ENCODE results near the gene TFDP1. TPM values are rescaled to one million over a fixed set of nuclear protein-coding genes. Genes with fewer than 3 reads are reported as not detected.
"Not testable (repeated sequence)": the region's sequence is repeated elsewhere in the genome, so short reads cannot be mapped to it uniquely, and the experiment has no call there.

Gene TFDP1
- total RNA-seq, 1 donor from 2014 or later: 40.0 TPM

DNA sequence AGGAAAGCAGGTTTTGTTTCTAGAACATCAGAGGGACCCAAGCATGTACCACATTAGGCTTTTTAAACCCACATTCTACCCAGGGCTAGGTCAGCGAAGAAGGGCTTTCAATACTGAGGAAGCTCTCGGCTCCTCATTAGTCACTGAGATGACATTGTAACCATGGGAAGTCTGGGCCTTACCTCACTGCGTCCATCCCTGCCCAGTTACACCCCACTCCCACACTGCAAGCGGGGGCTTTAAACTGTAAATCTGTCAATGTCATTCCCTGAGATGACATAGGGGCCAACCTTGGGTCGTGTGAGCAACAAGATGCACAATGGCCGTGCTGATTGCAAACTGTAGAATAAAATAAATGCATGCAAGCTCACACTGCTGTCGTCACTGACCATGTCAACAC lies 21.7 kb upstream of the TFDP1 start:
- intact Hi-C loops (cut with DNase I): no loop called here
- Histone ChIP-seq H3K4me1 (no peaks in the 10 kb centered on the region), H3K4me3 (no peak overlapping the region), H3K9me3 (no peaks in the 10 kb centered on the region), H3K27ac (no peak overlapping the region), H3K27me3 (no peaks in the 10 kb centered on the region), H3K36me3 (no peaks in the 10 kb centered on the region)
- TF ChIP-seq POLR2AphosphoS5 (IDR thresholded peaks at IDR 0.05; ENCODE audit: insufficient read depth in 1 of 2, low read depth in 1 of 2): no peak
- TF ChIP-seq CTCF (IDR thresholded peaks at IDR 0.05): no peak
- TF ChIP-seq POLR2A (IDR thresholded peaks at IDR 0.05): no peak
- DNase-seq (ENCODE audit: extremely low spot score in 2 of 2): peak; percentile 12 to 56

GRCh38 chr13:113563511-113563910 lies 21.0 kb upstream of the TFDP1 start:
- H3K36me3 ChIP-seq; H3K27me3 ChIP-seq; intact Hi-C loops (cut with DNase I); H3K4me3 ChIP-seq; H3K4me1 ChIP-seq; H3K27ac ChIP-seq; H3K9me3 ChIP-seq: not testable (repeated sequence)
- peak; percentile 22 to 25 for DNase-seq (ENCODE audit: extremely low spot score in 2 of 2)

DNA sequence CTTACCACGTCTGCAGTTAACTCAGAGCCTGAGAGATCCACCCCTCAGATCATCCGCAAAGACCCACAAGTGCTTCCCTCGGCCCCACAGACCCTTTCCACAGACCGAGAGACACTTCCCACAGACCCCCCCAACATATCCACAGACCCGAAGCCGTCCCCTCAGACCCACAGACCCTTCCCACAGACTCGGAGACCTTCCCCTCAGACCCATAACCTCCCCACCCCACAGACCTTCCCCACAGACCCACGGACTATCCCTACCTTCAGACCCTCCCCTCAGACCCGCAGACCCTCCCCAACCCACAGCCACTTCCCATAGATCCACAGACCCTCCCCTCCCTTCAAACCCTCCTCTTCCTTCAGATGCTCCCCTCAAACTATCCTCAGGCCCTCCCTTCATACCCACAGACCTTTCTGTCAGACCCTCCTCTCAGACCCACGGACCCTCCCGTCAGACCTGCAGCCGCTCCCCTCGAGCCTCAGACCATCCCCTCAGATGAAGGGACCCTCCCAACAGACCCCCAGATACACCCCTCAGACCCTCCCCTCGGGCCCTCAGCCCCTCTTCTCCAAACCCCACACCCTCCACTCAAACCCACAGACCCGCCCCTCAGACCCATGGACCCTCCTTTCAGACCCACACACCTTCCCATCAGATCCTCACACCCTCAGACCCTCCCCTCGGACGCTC lies 20.1 kb upstream of the TFDP1 start:
- no peaks in the 10 kb centered on the region for H3K4me1 ChIP-seq
- intact Hi-C loops (cut with DNase I): no loop called here
- H3K27me3 ChIP-seq: no peaks in the 10 kb centered on the region
- peak; percentile 40 to 82 for DNase-seq (ENCODE audit: extremely low spot score in 2 of 2)
- no peaks in the 10 kb centered on the region for H3K36me3 ChIP-seq
- no peak overlapping the region for H3K27ac ChIP-seq
- no peaks in the 10 kb centered on the region for H3K9me3 ChIP-seq
- H3K4me3 ChIP-seq: no peak overlapping the region
- TF ChIP-seq POLR2AphosphoS5 (IDR thresholded peaks at IDR 0.05; ENCODE audit: insufficient read depth in 1 of 2, low read depth in 1 of 2): no peak
- TF ChIP-seq CTCF (IDR thresholded peaks at IDR 0.05): no peak
- no peak for TF ChIP-seq POLR2A (IDR thresholded peaks at IDR 0.05)

DNA sequence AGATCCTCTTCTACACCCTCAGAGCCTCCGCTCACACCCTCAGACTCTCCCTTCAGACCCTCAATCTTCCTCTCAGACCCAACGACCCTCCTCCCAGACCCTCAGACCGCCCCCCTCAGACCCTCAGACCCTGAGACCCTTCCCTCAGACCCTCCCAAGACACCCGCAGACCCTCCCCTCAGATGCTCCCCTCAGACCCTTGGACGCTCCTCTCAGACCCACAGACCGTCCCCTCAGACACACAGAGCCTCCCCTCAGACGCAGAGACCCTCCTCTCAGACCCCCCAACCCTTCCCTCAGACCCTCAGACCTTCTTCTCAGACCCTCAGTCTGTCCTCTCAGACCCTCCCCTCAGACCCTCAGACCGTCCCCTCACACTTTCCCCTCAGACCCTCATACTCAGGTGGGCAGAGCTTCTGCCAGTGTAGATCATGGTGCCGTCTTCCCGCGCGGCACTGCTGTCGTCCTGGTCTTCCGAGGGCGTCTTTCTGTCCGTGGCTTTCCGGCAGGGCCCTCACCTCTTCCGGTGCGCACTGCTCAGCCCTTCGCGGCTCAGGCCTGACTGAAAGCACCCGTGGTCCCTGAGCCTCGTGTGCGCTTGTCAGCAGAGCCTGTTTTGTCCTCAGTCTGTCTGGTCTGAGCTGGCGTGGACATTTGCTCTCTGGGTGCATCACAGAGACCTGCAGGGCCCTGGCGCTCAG lies 18.9 kb upstream of the TFDP1 start:
- DNase-seq (ENCODE audit: extremely low spot score in 2 of 2): peak; percentile 52 to 79
- no peaks in the 10 kb centered on the region for H3K9me3 ChIP-seq
- TF ChIP-seq POLR2A (IDR thresholded peaks at IDR 0.05) (no peak), POLR2AphosphoS5 (IDR thresholded peaks at IDR 0.05; ENCODE audit: insufficient read depth in 1 of 2, low read depth in 1 of 2) (no peak), CTCF (IDR thresholded peaks at IDR 0.05) (no peak)
- H3K27ac ChIP-seq: no peak overlapping the region
- H3K27me3 ChIP-seq: no peaks in the 10 kb centered on the region
- H3K4me1 ChIP-seq: no peaks in the 10 kb centered on the region
- intact Hi-C loops (cut with DNase I): no loop called here
- H3K4me3 ChIP-seq: no peak overlapping the region
- no peaks in the 10 kb centered on the region for H3K36me3 ChIP-seq

- H3K27me3 ChIP-seq: no peaks in the 10 kb centered on the region
- no peak overlapping the region for H3K27ac ChIP-seq
- no peak for TF ChIP-seq POLR2A (IDR thresholded peaks at IDR 0.05)
- no peak for TF ChIP-seq CTCF (IDR thresholded peaks at IDR 0.05)
- no peak for TF ChIP-seq POLR2AphosphoS5 (IDR thresholded peaks at IDR 0.05; ENCODE audit: insufficient read depth in 1 of 2, low read depth in 1 of 2)
- DNase-seq (ENCODE audit: extremely low spot score in 2 of 2): peak; percentile 49 to 62
- no peaks in the 10 kb centered on the region for H3K9me3 ChIP-seq
- intact Hi-C loops (cut with DNase I): no loop called here
- H3K4me3 ChIP-seq: no peak overlapping the region
- no peaks in the 10 kb centered on the region for H3K36me3 ChIP-seq
- no peaks in the 10 kb centered on the region for H3K4me1 ChIP-seq
Observed at GRCh38 chr13:113566227-113566561, 18.4 kb upstream of the TFDP1 start.

Data from vagina (tissue), 2 donors.